KMS-11 (cell line): ENCODE measurements around the gene STK33.

Experiments used
- H2AFZ ChIP-seq: fragments of 200-600 bp; sonication (generic); 2 replicates; pipeline ENCODE4 v1.6.1; 2016; ENCODE audit warnings: antibody characterized with exemption, mixed run types, low read depth
- H3K27ac ChIP-seq: fragments of 200-600 bp; sonication (generic); 2 replicates; pipeline ENCODE4 v1.6.1; 2016; ENCODE audit warnings: mild to moderate bottlenecking, mixed run types
- H3K27me3 ChIP-seq: fragments of 200-600 bp; sonication (generic); 2 replicates; pipeline ENCODE4 v1.6.1; 2017; ENCODE audit warnings: mild to moderate bottlenecking, low read depth, mixed run types, moderate library complexity; ENCODE audit not compliant: insufficient read depth
- H3K36me3 ChIP-seq: fragments of 200-600 bp; sonication (generic); 2 replicates; pipeline ENCODE4 v1.6.1; 2017; ENCODE audit warnings: mild to moderate bottlenecking, mixed run types; ENCODE audit not compliant: insufficient read depth
- H3K4me1 ChIP-seq: fragments of 200-600 bp; sonication (generic); 2 replicates; pipeline ENCODE4 v1.6.1; 2016; ENCODE audit warnings: mild to moderate bottlenecking, low read depth, mixed run types; ENCODE audit not compliant: poor library complexity, severe bottlenecking
- H3K4me2 ChIP-seq: fragments of 200-600 bp; sonication (generic); 2 replicates; pipeline ENCODE4 v1.7.0; 2016; ENCODE audit warnings: mild to moderate bottlenecking, mixed run types
- H3K4me3 ChIP-seq: fragments of 200-600 bp; sonication (generic); IDR thresholded peaks from 2 replicates; pipeline ENCODE4 v1.6.1; 2017; ENCODE audit warnings: low read depth, low read length, mixed read lengths; ENCODE audit not compliant: insufficient read depth
- H3K79me2 ChIP-seq: fragments of 200-600 bp; sonication (generic); 2 replicates; pipeline ENCODE4 v1.6.1; 2016; ENCODE audit warnings: low read depth, mixed run types; ENCODE audit not compliant: insufficient read depth
- H3K9ac ChIP-seq: fragments of 200-600 bp; sonication (generic); 2 replicates; pipeline ENCODE4 v1.6.1; 2016; ENCODE audit warnings: mild to moderate bottlenecking, mixed run types
- H4K20me1 ChIP-seq: fragments of 200-600 bp; sonication (generic); 2 replicates; pipeline ENCODE4 v1.6.1; 2016; ENCODE audit warnings: mild to moderate bottlenecking, mixed run types; ENCODE audit not compliant: insufficient read depth
- TF ChIP-seq, protein P1 (sequence below): fragments of 200-600 bp; sonication (generic); conservative IDR thresholded peaks from 2 replicates; pipeline ENCODE4 v1.6.1; 2017; ENCODE audit warnings: low read depth, mild to moderate bottlenecking, antibody characterized with exemption, low read length, moderate library complexity, mixed read lengths

STK33 gene

DNA sequence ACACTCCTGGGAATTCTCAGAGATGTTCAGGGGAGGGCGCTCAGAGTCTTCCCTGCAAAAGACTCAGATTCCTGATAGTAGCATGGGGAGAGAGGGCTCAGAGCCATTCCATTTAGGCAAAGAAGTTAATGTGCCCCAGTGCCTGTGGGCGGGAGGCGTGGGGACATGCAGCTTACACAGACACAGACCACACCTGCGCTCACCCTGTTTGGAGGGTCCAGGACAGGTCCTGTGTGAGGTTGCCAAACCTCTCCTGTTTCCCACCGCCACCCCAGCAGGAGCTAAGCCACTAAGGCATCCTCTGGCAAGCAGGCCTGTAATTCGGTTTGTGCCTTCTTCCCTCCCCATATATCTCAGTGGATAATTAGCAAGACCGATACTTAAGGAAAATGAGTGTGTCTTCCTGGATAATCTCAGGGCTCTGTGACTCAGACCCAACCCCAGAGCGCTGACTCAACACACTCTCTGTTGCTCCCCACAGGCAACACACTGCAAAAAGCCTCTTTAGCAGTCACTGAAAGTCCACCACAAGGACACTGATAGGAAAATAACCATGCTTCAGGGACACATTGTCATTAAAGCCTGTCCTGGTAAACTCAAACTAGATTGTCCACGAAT is 211.5 kb downstream of the STK33 start:
- Histone ChIP-seq H3K4me3 (no peak overlapping the region), H4K20me1 (no peaks in the 10 kb centered on the region), H3K4me2 (no peak overlapping the region), H3K4me1 (no peaks in the 10 kb centered on the region), H3K9ac (no peak overlapping the region), H3K27ac (no peak overlapping the region), H3K36me3 (no peaks in the 10 kb centered on the region), H3K27me3 (no peaks in the 10 kb centered on the region), H3K79me2 (no peaks in the 10 kb centered on the region), H2AFZ (no peak overlapping the region)
- TF ChIP-seq, protein P1, sequence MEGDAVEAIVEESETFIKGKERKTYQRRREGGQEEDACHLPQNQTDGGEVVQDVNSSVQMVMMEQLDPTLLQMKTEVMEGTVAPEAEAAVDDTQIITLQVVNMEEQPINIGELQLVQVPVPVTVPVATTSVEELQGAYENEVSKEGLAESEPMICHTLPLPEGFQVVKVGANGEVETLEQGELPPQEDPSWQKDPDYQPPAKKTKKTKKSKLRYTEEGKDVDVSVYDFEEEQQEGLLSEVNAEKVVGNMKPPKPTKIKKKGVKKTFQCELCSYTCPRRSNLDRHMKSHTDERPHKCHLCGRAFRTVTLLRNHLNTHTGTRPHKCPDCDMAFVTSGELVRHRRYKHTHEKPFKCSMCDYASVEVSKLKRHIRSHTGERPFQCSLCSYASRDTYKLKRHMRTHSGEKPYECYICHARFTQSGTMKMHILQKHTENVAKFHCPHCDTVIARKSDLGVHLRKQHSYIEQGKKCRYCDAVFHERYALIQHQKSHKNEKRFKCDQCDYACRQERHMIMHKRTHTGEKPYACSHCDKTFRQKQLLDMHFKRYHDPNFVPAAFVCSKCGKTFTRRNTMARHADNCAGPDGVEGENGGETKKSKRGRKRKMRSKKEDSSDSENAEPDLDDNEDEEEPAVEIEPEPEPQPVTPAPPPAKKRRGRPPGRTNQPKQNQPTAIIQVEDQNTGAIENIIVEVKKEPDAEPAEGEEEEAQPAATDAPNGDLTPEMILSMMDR, result no peak

DNA sequence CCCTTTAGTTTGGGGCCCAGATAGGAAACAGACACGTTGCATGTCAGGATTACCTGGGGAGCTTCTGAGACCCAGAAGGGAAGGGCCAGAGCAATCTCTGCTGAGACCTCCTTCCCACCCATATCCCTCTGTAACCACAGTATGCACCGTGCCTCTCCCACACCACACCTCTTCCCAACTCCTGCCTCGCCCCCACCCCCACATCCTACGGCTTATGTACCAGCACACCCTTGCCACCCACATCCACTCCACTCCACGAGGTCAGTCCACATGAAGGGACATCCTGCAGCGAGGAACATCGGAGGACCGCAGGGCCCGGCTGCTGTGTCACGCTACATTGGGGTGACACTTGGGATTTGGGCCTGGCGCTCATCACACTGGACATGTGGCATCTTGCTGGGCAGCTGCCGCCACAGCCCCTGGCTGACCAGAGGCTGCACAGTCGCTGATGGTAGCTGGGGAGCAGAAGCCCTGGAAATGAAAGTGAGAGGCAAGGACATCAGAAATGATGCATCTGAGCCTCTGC is 212.1 kb downstream of the STK33 start:
- TF ChIP-seq, protein P1, result no peak
- Histone ChIP-seq H3K4me3 (no peak overlapping the region), H3K27ac (no peak overlapping the region), H2AFZ (no peak overlapping the region), H3K36me3 (no peaks in the 10 kb centered on the region), H3K4me2 (no peak overlapping the region), H3K4me1 (no peaks in the 10 kb centered on the region), H4K20me1 (no peaks in the 10 kb centered on the region), H3K27me3 (no peaks in the 10 kb centered on the region), H3K9ac (no peak overlapping the region), H3K79me2 (no peaks in the 10 kb centered on the region)

DNA sequence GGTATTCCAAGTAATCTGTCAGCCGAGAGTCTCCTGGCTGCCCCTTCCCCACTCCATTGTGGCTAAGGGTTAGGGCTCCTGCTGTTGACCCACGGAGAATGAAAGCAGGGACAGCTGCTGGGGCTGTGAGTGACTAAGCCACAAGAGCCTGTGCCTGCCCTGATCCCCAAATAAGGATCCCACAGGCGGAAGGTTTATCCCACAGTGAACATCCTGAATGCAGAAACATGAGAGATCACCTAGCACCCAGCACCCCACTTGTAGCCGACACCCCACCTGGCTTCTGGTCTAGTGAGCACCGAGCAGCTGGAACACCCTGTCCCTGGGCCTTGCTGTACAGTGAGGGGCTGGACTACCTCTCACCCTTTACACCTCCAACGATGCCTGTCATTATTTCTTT is 212.7 kb downstream of the STK33 start:
- no peaks in the 10 kb centered on the region for H4K20me1 ChIP-seq
- no peak overlapping the region for H3K9ac ChIP-seq
- no peaks in the 10 kb centered on the region for H3K79me2 ChIP-seq
- H3K4me3 ChIP-seq, result no peak overlapping the region
- no peaks in the 10 kb centered on the region for H3K36me3 ChIP-seq
- H3K27ac ChIP-seq, result no peak overlapping the region
- H3K4me1 ChIP-seq, result no peaks in the 10 kb centered on the region
- H3K4me2 ChIP-seq, result no peak overlapping the region
- H3K27me3 ChIP-seq, result no peaks in the 10 kb centered on the region
- TF ChIP-seq, protein P1, result no peak
- H2AFZ ChIP-seq, result no peak overlapping the region

DNA sequence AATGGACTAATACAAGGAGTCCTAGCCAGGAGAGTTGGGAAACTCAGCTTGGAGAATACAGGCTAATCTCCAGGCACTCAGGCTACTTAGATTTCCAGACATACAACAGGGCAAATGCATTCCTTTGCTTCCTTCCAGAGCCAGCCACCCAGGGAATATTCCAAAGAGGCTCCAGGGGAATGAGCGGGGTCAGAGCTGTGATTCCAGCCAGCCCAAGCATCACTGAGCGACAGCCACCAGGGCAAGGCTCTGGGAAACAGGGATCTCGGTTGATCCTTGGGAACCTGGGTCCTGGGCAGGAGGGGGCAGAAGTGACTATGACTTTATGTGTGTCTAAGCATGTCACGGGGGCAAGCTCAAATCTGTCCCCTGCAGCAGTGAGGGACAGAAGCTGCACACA is 218.1 kb downstream of the STK33 start:
- no peak overlapping the region for H3K9ac ChIP-seq
- H3K4me3 ChIP-seq, result no peak overlapping the region
- H3K36me3 ChIP-seq, result no peaks in the 10 kb centered on the region
- H3K27me3 ChIP-seq, result no peaks in the 10 kb centered on the region
- H3K27ac ChIP-seq, result no peak overlapping the region
- H3K4me1 ChIP-seq, result no peaks in the 10 kb centered on the region
- no peak overlapping the region for H2AFZ ChIP-seq
- TF ChIP-seq, protein P1, result no peak
- H3K79me2 ChIP-seq, result no peaks in the 10 kb centered on the region
- H3K4me2 ChIP-seq, result no peak overlapping the region
- H4K20me1 ChIP-seq, result no peaks in the 10 kb centered on the region
